Fibroblast of villous mesenchyme (primary cell): ENCODE data around the gene SYNJ1. TPM values are rescaled to one million over a fixed set of nuclear protein-coding genes. Genes with fewer than 3 reads are reported as not detected.
"Not testable (repeated sequence)": the region's sequence is repeated elsewhere in the genome, so short reads cannot be mapped to it uniquely, and the experiment has no call there.

Experiments used
- DNase-seq: peaks from one replicate; pipeline ENCODE4 v3.0.0-alpha.2; 2010; ENCODE audit warnings: low read depth
- H3K4me3 ChIP-seq: 2 replicates; pipeline ENCODE4 v1.5.1; 2011; ENCODE audit warnings: low read depth, mild to moderate bottlenecking, low read length
- CTCF ChIP-seq: IDR thresholded peaks from 2 replicates; pipeline ENCODE4 v1.5.1; 2012; ENCODE audit warnings: low read depth, mild to moderate bottlenecking, low read length; ENCODE audit not compliant: insufficient read depth
- total RNA-seq: library from RNA; depleted of rRNA; stranded (reverse); fragments of >200 nt; gene quantifications from 2 replicates; pipeline ENCODE4 v1.2.3, GENCODE V29; 2012

Gene SYNJ1
- total RNA-seq, 1 donor, result 7.3 TPM

- DNase-seq, result peak; percentile 38
- no peak for TF ChIP-seq CTCF
- H3K4me3 ChIP-seq, result peak overlapping the region; percentile 96
These were observed 116.3 kb downstream of the SYNJ1 start for GRCh38 chr21:32611471-32611997.

- H3K4me3 ChIP-seq, result peak overlapping the region; percentile 96
- not testable (repeated sequence) for DNase-seq
These were observed 116.9 kb downstream of the SYNJ1 start for GRCh38 chr21:32610940-32611339.

GRCh38 chr21:32608851-32609250, 119.0 kb downstream of the SYNJ1 start:
- H3K4me3 ChIP-seq, result no peak overlapping the region
- no peak for DNase-seq
- no peak for TF ChIP-seq CTCF

GRCh38 chr21:32605469-32605868, 122.3 kb downstream of the SYNJ1 start:
- H3K4me3 ChIP-seq, result no peak overlapping the region
- DNase-seq, result no peak
- TF ChIP-seq CTCF, result no peak

- no peak overlapping the region for H3K4me3 ChIP-seq
- no peak for DNase-seq
- TF ChIP-seq CTCF, result no peak
These were observed 123.3 kb downstream of the SYNJ1 start for GRCh38 chr21:32604464-32604863.

- no peak for TF ChIP-seq CTCF
- no peak for DNase-seq
- H3K4me3 ChIP-seq, result no peak overlapping the region
These were observed 124.7 kb downstream of the SYNJ1 start for GRCh38 chr21:32603131-32603530.

GRCh38 chr21:32602099-32602498, 125.7 kb downstream of the SYNJ1 start:
- H3K4me3 ChIP-seq, result no peak overlapping the region
- no peak for DNase-seq
- no peak for TF ChIP-seq CTCF
